Common myeloid progenitor, CD34-positive (primary cell): ENCODE results near the gene CREB5.

Source experiments
- CTCF ChIA-PET: fragments of 350-600 bp; sonication (Branson Sonifier 250); formaldehyde crosslinking; loops from one replicate; lab custom pipeline; 2021; ENCODE audit warnings: antibody characterized with exemption; lab: Charles Lee
- POLR2A ChIA-PET: fragments of 350-600 bp; sonication (Branson Sonifier 250); formaldehyde crosslinking; loops from one replicate; lab custom pipeline; 2021; ENCODE audit warnings: antibody characterized with exemption; lab: Charles Lee
- DNase-seq, 3 donors: peaks; one replicate each; pipeline versions ENCODE4 v3.0.0 to v3.0.0-alpha.2; 2013
- H3K27ac ChIP-seq, 2 experiments: 1 replicate in 1 of 2; 2 replicates in 1 of 2; pipeline ENCODE4 v1.7.0; 2013; ENCODE audit warnings: inconsistent platforms in 2 of 2, low read length in 2 of 2, mild to moderate bottlenecking in 2 of 2, low read depth in 1 of 2, moderate library complexity in 1 of 2; ENCODE audit not compliant: severe bottlenecking in 2 of 2, insufficient read depth in 1 of 2, poor library complexity in 1 of 2
- H3K27me3 ChIP-seq, 5 experiments: replicated peaks in 2 of 5; 1 replicate in 3 of 5; 2 replicates in 2 of 5; pipeline versions ENCODE4 v1.6.1 to v1.7.0; 2013; ENCODE audit warnings: low read length in 4 of 5, mild to moderate bottlenecking in 2 of 5, moderate library complexity in 2 of 5, inconsistent platforms in 1 of 5; ENCODE audit not compliant: insufficient read depth in 5 of 5, control insufficient read depth in 4 of 5
- H3K36me3 ChIP-seq, 4 experiments: 1 replicate in 2 of 4; 2 replicates in 2 of 4; pipeline versions ENCODE4 v1.6.1 to v1.7.0; 2013; ENCODE audit warnings: low read length in 3 of 4, control low read depth in 1 of 4, mild to moderate bottlenecking in 1 of 4; ENCODE audit not compliant: control insufficient read depth in 4 of 4, insufficient read depth in 4 of 4
- H3K4me1 ChIP-seq, 4 experiments: 1 replicate in 3 of 4; 2 replicates in 1 of 4; pipeline versions ENCODE4 v1.6.1 to v1.7.1; 2013; ENCODE audit warnings: low read length in 3 of 4, mild to moderate bottlenecking in 3 of 4, control low read depth in 1 of 4, inconsistent platforms in 1 of 4, moderate library complexity in 1 of 4; ENCODE audit not compliant: control insufficient read depth in 4 of 4, insufficient read depth in 4 of 4; ENCODE audit errors: control extremely low read depth in 1 of 4
- H3K4me3 ChIP-seq, 7 experiments: 1 replicate in 4 of 7; 2 replicates in 3 of 7; pipeline versions ENCODE4 v1.5.1 to v1.7.0; 2013; ENCODE audit warnings: mild to moderate bottlenecking in 7 of 7, low read length in 6 of 7, moderate library complexity in 6 of 7, inconsistent platforms in 2 of 7, low read depth in 2 of 7, control low read depth in 1 of 7; ENCODE audit not compliant: insufficient read depth in 4 of 7, control insufficient read depth in 1 of 7; ENCODE audit errors: extremely low read depth in 1 of 7
- H3K9me3 ChIP-seq, 5 experiments: 1 replicate in 4 of 5; 2 replicates in 1 of 5; pipeline versions ENCODE4 v1.6.1 to v1.7.1; 2013; ENCODE audit warnings: low read length in 4 of 5, mild to moderate bottlenecking in 2 of 5, inconsistent platforms in 1 of 5, low read depth in 1 of 5, moderate library complexity in 1 of 5; ENCODE audit not compliant: control insufficient read depth in 4 of 5, insufficient read depth in 2 of 5; ENCODE audit errors: control extremely low read depth in 1 of 5
- WGBS: methylation state at CpG from one replicate; pipeline ENCODE4 v1.1.5; 2013; ENCODE audit not compliant: insufficient coverage; 5-methylcytosine and 5-hydroxymethylcytosine counted together

Gene CREB5

GRCh38 chr7:28623863-28624262, 211.5 kb downstream of the CREB5 start:
- H3K9me3 ChIP-seq = no peaks in the 10 kb centered on the region
- CTCF ChIA-PET = no interaction called here
- DNase-seq = no peak
- H3K4me1 ChIP-seq = no peaks in the 10 kb centered on the region
- no peaks in the 10 kb centered on the region for H3K27me3 ChIP-seq
- WGBS = 60% methylated on average over 1 of the region's 5 CpGs
- no peak overlapping the region for H3K4me3 ChIP-seq
- H3K36me3 ChIP-seq = no peaks in the 10 kb centered on the region
- POLR2A ChIA-PET = no interaction called here
- no peak overlapping the region for H3K27ac ChIP-seq

DNA sequence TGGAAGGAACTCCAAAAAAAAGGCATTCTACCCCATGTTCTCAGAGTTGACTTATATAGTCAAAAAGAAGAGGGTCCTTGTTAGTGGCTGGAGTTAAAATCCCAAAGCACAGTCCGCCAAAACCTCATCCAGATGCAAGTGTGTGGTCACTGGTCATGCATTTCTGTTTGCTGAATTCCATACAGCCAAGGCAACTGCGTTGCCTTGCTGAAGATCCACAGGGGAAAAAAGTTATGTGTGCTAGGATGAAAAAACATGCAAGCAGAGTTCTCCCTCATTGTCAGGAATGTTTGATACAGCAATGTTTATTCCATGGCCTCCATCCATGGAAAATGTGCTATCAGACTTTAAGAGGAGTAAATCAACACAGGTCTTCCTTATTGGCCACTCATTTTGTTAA, 213.1 kb downstream of the CREB5 start:
- H3K4me1 ChIP-seq = no peaks in the 10 kb centered on the region
- DNase-seq = no peak
- no peaks in the 10 kb centered on the region for H3K9me3 ChIP-seq
- POLR2A ChIA-PET = no interaction called here
- no peak overlapping the region for H3K27ac ChIP-seq
- CTCF ChIA-PET = no interaction called here
- 100% methylated on average over 1 of the region's 2 CpGs for WGBS
- H3K36me3 ChIP-seq = no peaks in the 10 kb centered on the region
- H3K4me3 ChIP-seq = no peak overlapping the region
- no peaks in the 10 kb centered on the region for H3K27me3 ChIP-seq

GRCh38 chr7:28626221-28626620, 213.9 kb downstream of the CREB5 start:
- H3K27me3 ChIP-seq = no peaks in the 10 kb centered on the region
- no peaks in the 10 kb centered on the region for H3K9me3 ChIP-seq
- ChIA-PET POLR2A (interaction anchor here (0.5 kb wide), 1 partner anchor 17 kb away, joined by 4 read pairs; no protein-coding TSS in a partner anchor), CTCF (interaction anchor here (1.0 to 2.3 kb wide), 9 partner anchors 8 to 327 kb away, joined by 3 to 11 read pairs (median 4); no protein-coding TSS in a partner anchor)
- H3K36me3 ChIP-seq = no peaks in the 10 kb centered on the region
- no peak overlapping the region for H3K4me3 ChIP-seq
- WGBS = no CpG with 5 or more reads among the region's 1 CpG
- no peak overlapping the region for H3K27ac ChIP-seq
- no peaks in the 10 kb centered on the region for H3K4me1 ChIP-seq
- DNase-seq = no peak

DNA sequence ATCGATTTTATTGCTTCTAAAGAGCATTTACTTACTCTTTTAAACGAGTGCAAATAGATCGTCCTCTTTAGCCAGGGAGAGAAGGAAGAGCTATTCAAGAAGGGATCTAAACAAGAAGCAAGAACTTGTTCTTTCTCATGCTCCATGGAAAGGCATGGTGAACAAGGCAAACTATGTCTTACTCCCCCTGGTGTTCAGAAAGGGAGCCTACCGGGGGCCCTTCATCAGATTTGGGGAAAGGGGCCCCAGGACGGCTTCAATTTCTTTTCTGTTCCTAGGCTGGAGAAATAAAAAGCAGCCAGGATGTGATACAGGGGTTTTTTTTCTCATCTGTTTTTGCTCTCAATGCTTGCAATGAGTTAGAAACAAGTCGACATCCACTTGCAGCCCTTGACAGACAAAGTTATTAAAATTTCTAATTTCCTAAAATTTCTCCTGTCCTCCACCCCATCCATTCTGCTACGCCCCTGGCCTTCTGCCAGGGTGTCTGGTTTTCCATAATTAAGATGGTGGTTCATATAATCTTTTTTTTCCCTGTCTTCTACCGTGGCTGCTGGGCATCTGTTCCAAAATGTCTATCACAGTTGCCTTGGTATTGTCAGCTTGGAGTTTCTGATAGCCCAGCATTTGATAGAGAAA, 214.4 kb downstream of the CREB5 start:
- H3K4me1 ChIP-seq = no peaks in the 10 kb centered on the region
- H3K36me3 ChIP-seq = no peaks in the 10 kb centered on the region
- no peaks in the 10 kb centered on the region for H3K9me3 ChIP-seq
- 50% methylated on average over 2 of the region's 8 CpGs for WGBS
- ChIA-PET CTCF (interaction anchor here (0.8 to 2.3 kb wide), 12 partner anchors 8 to 327 kb away, joined by 3 to 11 read pairs (median 4); no protein-coding TSS in a partner anchor), POLR2A (interaction anchor here (0.5 kb wide), 1 partner anchor 17 kb away, joined by 4 read pairs; no protein-coding TSS in a partner anchor)
- peak; percentile 44 to 68 (median 62) for DNase-seq
- H3K27ac ChIP-seq = no peak overlapping the region
- no peak overlapping the region for H3K4me3 ChIP-seq
- no peaks in the 10 kb centered on the region for H3K27me3 ChIP-seq

GRCh38 chr7:28627263-28627653, 214.9 kb downstream of the CREB5 start:
- Histone ChIP-seq H3K4me3 (no peak overlapping the region), H3K27ac (no peak overlapping the region), H3K36me3 (no peaks in the 10 kb centered on the region), H3K4me1 (no peaks in the 10 kb centered on the region), H3K27me3 (peaks cover 0 to 2% (median 0%) of the 10 kb centered on the region in 5 experiments), H3K9me3 (no peaks in the 10 kb centered on the region)
- ChIA-PET POLR2A (interaction anchor here (0.5 kb wide), 1 partner anchor 337 kb away, joined by 3 read pairs; no protein-coding TSS in a partner anchor), CTCF (interaction anchor here (0.8 to 2.3 kb wide), 8 partner anchors 14 to 328 kb away, joined by 4 to 11 read pairs (median 5); no protein-coding TSS in a partner anchor)
- DNase-seq = no peak
- WGBS = 87% methylated on average over 5 of the region's 5 CpGs

GRCh38 chr7:28627896-28628295, 215.6 kb downstream of the CREB5 start:
- H3K4me1 ChIP-seq = no peaks in the 10 kb centered on the region
- ChIA-PET POLR2A (no interaction called here), CTCF (interaction anchor here (0.8 to 2.3 kb wide), 4 partner anchors 21 to 240 kb away, joined by 4 to 11 read pairs (median 4); no protein-coding TSS in a partner anchor)
- no peak overlapping the region for H3K4me3 ChIP-seq
- H3K27me3 ChIP-seq = peaks cover 0 to 5% (median 0%) of the 10 kb centered on the region in 5 experiments
- H3K36me3 ChIP-seq = no peaks in the 10 kb centered on the region
- DNase-seq = no peak
- H3K27ac ChIP-seq = no peak overlapping the region
- H3K9me3 ChIP-seq = no peaks in the 10 kb centered on the region
- whole genome bisulfite sequencing = 89% methylated on average over 4 of the region's 4 CpGs

GRCh38 chr7:28629216-28629842, 217.0 kb downstream of the CREB5 start:
- Histone ChIP-seq H3K9me3 (no peaks in the 10 kb centered on the region), H3K27me3 (peaks cover 0 to 5% (median 0%) of the 10 kb centered on the region in 5 experiments), H3K27ac (no peak overlapping the region), H3K4me1 (no peaks in the 10 kb centered on the region), H3K4me3 (no peak overlapping the region), H3K36me3 (no peaks in the 10 kb centered on the region)
- no peak for DNase-seq
- CTCF ChIA-PET = interaction anchor here (1.9 kb wide), 1 partner anchor 11 kb away, joined by 4 read pairs; no protein-coding TSS in a partner anchor
- 63% methylated on average over 4 of the region's 4 CpGs for WGBS
- POLR2A ChIA-PET = no interaction called here
